Measurements from ENCODE around the gene FRYL. TPM values are rescaled to one million over a fixed set of nuclear protein-coding genes. Genes with fewer than 3 reads are reported as not detected.

Gene FRYL
- total and polyA plus RNA-seq, 7 experiments from 2014 or later, result 25.4 to 126 (median 102) TPM

- H3K36me3 ChIP-seq (ENCODE audit: control insufficient read depth in 2 of 3, insufficient read depth in 3 of 3, low read length in 3 of 3), result no peaks in the 10 kb centered on the region
- intact Hi-C loops (cut with micrococcal nuclease), result loop anchor here (1.0 to 10.0 kb wide), 5 partner anchors 94 to 282 kb away; partner anchors contain the start of genes OCIAD1 (in 1 of the 2) and OCIAD2 (in 1 of the 2)
- ChIA-PET POLR2A (interaction anchor here (0.7 to 1.0 kb wide), 2 partner anchors 37 to 217 kb away, joined by 3 read pairs; no protein-coding TSS in a partner anchor), CTCF (interaction anchor here (1.0 to 1.5 kb wide), 2 partner anchors 14 to 102 kb away, joined by 3 to 12 read pairs; no protein-coding TSS in a partner anchor)
- ATAC-seq (no peak), DNase-seq (no peak)
- H3K4me3 ChIP-seq (ENCODE audit: low read length), result no peak overlapping the region
- Mint-ChIP-seq H3K4me3 (no peak overlapping the region), H3K4me1 (peaks cover 22 to 48% (median 41%) of the 10 kb centered on the region in 7 donors), H3K27me3 (no peaks in the 10 kb centered on the region), H3K36me3 (peaks cover 6 to 24% (median 20%) of the 10 kb centered on the region in 5 donors), H3K9me3 (peaks cover 0 to 4% (median 0%) of the 10 kb centered on the region in 11 donors), H3K27ac (no peak overlapping the region)
- no peaks in the 10 kb centered on the region for H3K27me3 ChIP-seq (ENCODE audit: control insufficient read depth in 2 of 2, insufficient read depth in 2 of 2, low read length in 2 of 2)
- H3K9me3 ChIP-seq (ENCODE audit: control insufficient read depth in 2 of 3, low read length in 3 of 3), result no peaks in the 10 kb centered on the region
- H3K4me1 ChIP-seq (ENCODE audit: control insufficient read depth in 2 of 2, insufficient read depth in 2 of 2, low read length in 2 of 2), result peaks cover 4 to 9% of the 10 kb centered on the region in 2 donors
- H3K27ac ChIP-seq (ENCODE audit: low read depth, low read length), result no peak overlapping the region
Measured at GRCh38 chr4:48680848-48681568, 99.1 kb downstream of the FRYL start.

GRCh38 chr4:48673537-48673936 lies 106.5 kb downstream of the FRYL start:
- peak overlapping the region in 1 of 9 donors; percentile 46 for H3K27ac Mint-ChIP-seq

GRCh38 chr4:48670587-48670986 lies 109.5 kb downstream of the FRYL start:
- no peak for ATAC-seq
- intact Hi-C loops (cut with micrococcal nuclease), result no loop called here
- POLR2A ChIA-PET, result no interaction called here
- H3K4me1 Mint-ChIP-seq, result peaks cover 15 to 67% (median 45%) of the 10 kb centered on the region in 7 donors
- peaks cover 7 to 26% (median 20%) of the 10 kb centered on the region in 5 donors for H3K36me3 Mint-ChIP-seq
- H3K27me3 ChIP-seq (ENCODE audit: control insufficient read depth in 2 of 2, insufficient read depth in 2 of 2, low read length in 2 of 2), result no peaks in the 10 kb centered on the region
- no peak for DNase-seq
- no peak overlapping the region for H3K4me3 Mint-ChIP-seq
- H3K27me3 Mint-ChIP-seq, result no peaks in the 10 kb centered on the region
- no peaks in the 10 kb centered on the region for H3K36me3 ChIP-seq (ENCODE audit: control insufficient read depth in 2 of 3, insufficient read depth in 3 of 3, low read length in 3 of 3)
- peaks cover 6 to 14% of the 10 kb centered on the region in 2 donors for H3K4me1 ChIP-seq (ENCODE audit: control insufficient read depth in 2 of 2, insufficient read depth in 2 of 2, low read length in 2 of 2)
- H3K9me3 Mint-ChIP-seq, result peaks cover 0 to 8% (median 0%) of the 10 kb centered on the region in 11 donors
- no peak overlapping the region for H3K27ac ChIP-seq (ENCODE audit: low read depth, low read length)
- no peak overlapping the region for H3K4me3 ChIP-seq (ENCODE audit: low read length)
- H3K27ac Mint-ChIP-seq, result no peak overlapping the region
- CTCF ChIA-PET, result no interaction called here
- H3K9me3 ChIP-seq (ENCODE audit: control insufficient read depth in 2 of 3, low read length in 3 of 3), result no peaks in the 10 kb centered on the region

More at GRCh38 chr4:48673537-48673936, 106.5 kb downstream of the FRYL start:
- Mint-ChIP-seq H3K4me3 (no peak overlapping the region), H3K27me3 (no peaks in the 10 kb centered on the region), H3K9me3 (peaks cover 0 to 10% (median 0%) of the 10 kb centered on the region in 11 donors), H3K36me3 (peaks cover 7 to 31% (median 26%) of the 10 kb centered on the region in 5 donors), H3K4me1 (peaks cover 7 to 43% (median 23%) of the 10 kb centered on the region in 7 donors)
- ChIA-PET POLR2A (no interaction called here), CTCF (no interaction called here)
- H3K36me3 ChIP-seq (ENCODE audit: control insufficient read depth in 2 of 3, insufficient read depth in 3 of 3, low read length in 3 of 3), result no peaks in the 10 kb centered on the region
- no peaks in the 10 kb centered on the region for H3K4me1 ChIP-seq (ENCODE audit: control insufficient read depth in 2 of 2, insufficient read depth in 2 of 2, low read length in 2 of 2)
- H3K4me3 ChIP-seq (ENCODE audit: low read length), result no peak overlapping the region
- intact Hi-C loops (cut with micrococcal nuclease), result no loop called here
- DNase-seq, result no peak
- no peaks in the 10 kb centered on the region for H3K27me3 ChIP-seq (ENCODE audit: control insufficient read depth in 2 of 2, insufficient read depth in 2 of 2, low read length in 2 of 2)
- H3K9me3 ChIP-seq (ENCODE audit: control insufficient read depth in 2 of 3, low read length in 3 of 3), result no peaks in the 10 kb centered on the region
- ATAC-seq, result no peak
- no peak overlapping the region for H3K27ac ChIP-seq (ENCODE audit: low read depth, low read length)

GRCh38 chr4:48669086-48669485 lies 111.0 kb downstream of the FRYL start:
- no peaks in the 10 kb centered on the region for H3K36me3 ChIP-seq (ENCODE audit: control insufficient read depth in 2 of 3, insufficient read depth in 3 of 3, low read length in 3 of 3)
- no peak overlapping the region for H3K27ac ChIP-seq (ENCODE audit: low read depth, low read length)
- Mint-ChIP-seq H3K36me3 (peaks cover 7 to 29% (median 21%) of the 10 kb centered on the region in 5 donors), H3K27ac (no peak overlapping the region), H3K4me1 (peaks cover 16 to 67% (median 43%) of the 10 kb centered on the region in 7 donors), H3K9me3 (peaks cover 0 to 8% (median 2%) of the 10 kb centered on the region in 11 donors), H3K4me3 (no peak overlapping the region), H3K27me3 (no peaks in the 10 kb centered on the region)
- CTCF ChIA-PET, result no interaction called here
- POLR2A ChIA-PET, result no interaction called here
- no peak for ATAC-seq
- intact Hi-C loops (cut with micrococcal nuclease), result no loop called here
- H3K4me1 ChIP-seq (ENCODE audit: control insufficient read depth in 2 of 2, insufficient read depth in 2 of 2, low read length in 2 of 2), result peaks cover 6 to 20% of the 10 kb centered on the region in 2 donors
- no peaks in the 10 kb centered on the region for H3K9me3 ChIP-seq (ENCODE audit: control insufficient read depth in 2 of 3, low read length in 3 of 3)
- no peaks in the 10 kb centered on the region for H3K27me3 ChIP-seq (ENCODE audit: control insufficient read depth in 2 of 2, insufficient read depth in 2 of 2, low read length in 2 of 2)
- DNase-seq, result no peak
- H3K4me3 ChIP-seq (ENCODE audit: low read length), result no peak overlapping the region

- Mint-ChIP-seq H3K4me3 (no peak overlapping the region), H3K36me3 (peaks cover 7 to 34% (median 26%) of the 10 kb centered on the region in 5 donors), H3K9me3 (peaks cover 0 to 8% (median 5%) of the 10 kb centered on the region in 11 donors), H3K27ac (peak overlapping the region in 3 of 9 donors; percentile 45 to 70 (median 52)), H3K4me1 (peaks cover 16 to 60% (median 43%) of the 10 kb centered on the region in 7 donors), H3K27me3 (no peaks in the 10 kb centered on the region)
- POLR2A ChIA-PET, result interaction anchor here (0.6 kb wide), 1 partner anchor 273 kb away, joined by 3 read pairs; no protein-coding TSS in a partner anchor
- intact Hi-C loops (cut with micrococcal nuclease), result no loop called here
- DNase-seq (no peak), ATAC-seq (no peak)
- no peak overlapping the region for H3K4me3 ChIP-seq (ENCODE audit: low read length)
- no peaks in the 10 kb centered on the region for H3K36me3 ChIP-seq (ENCODE audit: control insufficient read depth in 2 of 3, insufficient read depth in 3 of 3, low read length in 3 of 3)
- no peak overlapping the region for H3K27ac ChIP-seq (ENCODE audit: low read depth, low read length)
- no peaks in the 10 kb centered on the region for H3K27me3 ChIP-seq (ENCODE audit: control insufficient read depth in 2 of 2, insufficient read depth in 2 of 2, low read length in 2 of 2)
- CTCF ChIA-PET, result interaction anchor here (0.9 kb wide), 1 partner anchor 89 kb away, joined by 3 read pairs; no protein-coding TSS in a partner anchor
- no peaks in the 10 kb centered on the region for H3K9me3 ChIP-seq (ENCODE audit: control insufficient read depth in 2 of 3, low read length in 3 of 3)
- peaks cover 6 to 20% of the 10 kb centered on the region in 2 donors for H3K4me1 ChIP-seq (ENCODE audit: control insufficient read depth in 2 of 2, insufficient read depth in 2 of 2, low read length in 2 of 2)
Measured at GRCh38 chr4:48668254-48669017, 111.6 kb downstream of the FRYL start.

- H3K4me3 Mint-ChIP-seq, result peak overlapping the region in 1 of 10 donors; percentile 14
- peaks cover 7 to 35% (median 22%) of the 10 kb centered on the region in 5 donors for H3K36me3 Mint-ChIP-seq
- intact Hi-C loops (cut with micrococcal nuclease), result no loop called here
- Histone ChIP-seq H3K9me3 (ENCODE audit: control insufficient read depth in 2 of 3, low read length in 3 of 3) (peaks cover 0 to 3% (median 0%) of the 10 kb centered on the region in 3 experiments), H3K4me1 (ENCODE audit: control insufficient read depth in 2 of 2, insufficient read depth in 2 of 2, low read length in 2 of 2) (peaks cover 6 to 20% of the 10 kb centered on the region in 2 donors), H3K4me3 (ENCODE audit: low read length) (no peak overlapping the region), H3K27ac (ENCODE audit: low read depth, low read length) (no peak overlapping the region), H3K27me3 (ENCODE audit: control insufficient read depth in 2 of 2, insufficient read depth in 2 of 2, low read length in 2 of 2) (no peaks in the 10 kb centered on the region), H3K36me3 (ENCODE audit: control insufficient read depth in 2 of 3, insufficient read depth in 3 of 3, low read length in 3 of 3) (no peaks in the 10 kb centered on the region)
- POLR2A ChIA-PET, result interaction anchor here (0.5 kb wide), 1 partner anchor 33 kb away, joined by 3 read pairs; no protein-coding TSS in a partner anchor
- peaks cover 13 to 49% (median 36%) of the 10 kb centered on the region in 7 donors for H3K4me1 Mint-ChIP-seq
- no peak for DNase-seq
- no peak for ATAC-seq
- H3K27ac Mint-ChIP-seq, result peak overlapping the region in 3 of 9 donors; percentile 41 to 59 (median 48)
- peaks cover 0 to 18% (median 7%) of the 10 kb centered on the region in 11 donors for H3K9me3 Mint-ChIP-seq
- no peaks in the 10 kb centered on the region for H3K27me3 Mint-ChIP-seq
- CTCF ChIA-PET, result no interaction called here
Measured at GRCh38 chr4:48667148-48667547, 112.9 kb downstream of the FRYL start.

All from naive thymus-derived CD4-positive, alpha-beta T cell (primary cell).